B cell (primary cell): ENCODE data around the gene FMNL2. TPM values are rescaled to one million over a fixed set of nuclear protein-coding genes. Genes with fewer than 3 reads are reported as not detected.

Experiments
- ATAC-seq: fragments of 200-7000 bp; cut with Tn5 transposase; one replicate; pipeline ENCODE4 v1.10.0; 2021; ENCODE audit warnings: low read depth, mild to moderate bottlenecking, moderate number of reproducible peaks, moderate library complexity
- CTCF ChIA-PET: fragments of 350-600 bp; sonication (Branson Sonifier 250); formaldehyde crosslinking; loops from one replicate; lab custom pipeline; 2021; ENCODE audit warnings: antibody characterized with exemption, inconsistent platforms; lab: Charles Lee
- POLR2A ChIA-PET: fragments of 350-600 bp; sonication (Branson Sonifier 250); formaldehyde crosslinking; loops from one replicate; lab custom pipeline; 2021; ENCODE audit warnings: antibody characterized with exemption; lab: Charles Lee
- DNase-seq: peaks from one replicate; pipeline ENCODE4 v3.0.0; 2013
- H2AFZ ChIP-seq: 2 replicates; pipeline ENCODE4 v1.6.1; 2012; ENCODE audit warnings: mild to moderate bottlenecking, low read depth, low read length; ENCODE audit not compliant: insufficient read depth, poor library complexity, severe bottlenecking
- H3K27ac ChIP-seq, 2 donors: 1 replicate in 1 of 2; 2 replicates in 1 of 2; pipeline ENCODE4 v1.5.1; 2012 to 2013; ENCODE audit warnings: low read length in 2 of 2, mild to moderate bottlenecking in 2 of 2, moderate library complexity in 1 of 2
- H3K27me3 ChIP-seq, 4 experiments: fragments of 200-600 bp in 1 of 4; sonication (generic) in 1 of 4; replicated peaks in 1 of 4; 1 replicate in 2 of 4; 2 replicates in 2 of 4; pipeline versions ENCODE4 v1.6.1 to v1.7.0; 2013 to 2016; ENCODE audit warnings: low read length in 3 of 4, mild to moderate bottlenecking in 2 of 4, mixed read lengths in 1 of 4, moderate library complexity in 1 of 4; ENCODE audit not compliant: insufficient read depth in 4 of 4, control insufficient read depth in 3 of 4; ENCODE audit errors: control extremely low read depth in 1 of 4
- H3K36me3 ChIP-seq, 2 experiments: replicated peaks in 1 of 2; 1 replicate in 1 of 2; 2 replicates in 1 of 2; pipeline versions ENCODE4 v1.6.1 to v1.7.1; 2013; ENCODE audit warnings: low read length in 1 of 2; ENCODE audit not compliant: insufficient read depth in 2 of 2, control insufficient read depth in 1 of 2; ENCODE audit errors: control extremely low read depth in 1 of 2, extremely low read depth in 1 of 2
- H3K4me1 ChIP-seq, 2 donors: fragments of 200-600 bp in 1 of 2; sonication (generic) in 1 of 2; 1 replicate in 1 of 2; 2 replicates in 1 of 2; pipeline versions ENCODE4 v1.5.1 to v1.6.1; 2013 to 2017; ENCODE audit warnings: low read length in 2 of 2; ENCODE audit not compliant: control insufficient read depth in 2 of 2, insufficient read depth in 2 of 2
- H3K4me2 ChIP-seq: replicated peaks from 2 replicates; pipeline ENCODE3; 2012; ENCODE audit warnings: mild to moderate bottlenecking, low read depth, low read length; ENCODE audit not compliant: poor library complexity, severe bottlenecking
- H3K4me3 ChIP-seq, 5 experiments: fragments of 200-600 bp in 1 of 5; sonication (generic) in 1 of 5; 1 replicate in 3 of 5; 2 replicates in 2 of 5; pipeline versions ENCODE4 v1.5.1 to v1.7.0; 2011 to 2016; ENCODE audit warnings: low read length in 4 of 5, mild to moderate bottlenecking in 4 of 5, low read depth in 2 of 5, control low read depth in 1 of 5, moderate library complexity in 1 of 5; ENCODE audit not compliant: insufficient read depth in 1 of 5; ENCODE audit errors: control extremely low read depth in 1 of 5, extremely low read depth in 1 of 5
- H3K79me2 ChIP-seq: fragments of 200-600 bp; sonication (generic); one replicate; pipeline ENCODE4 v1.6.0; 2016; ENCODE audit warnings: low read length; ENCODE audit not compliant: control insufficient read depth, insufficient read depth
- H3K9ac ChIP-seq: fragments of 200-600 bp; sonication (generic); 2 replicates; pipeline ENCODE4 v1.6.1; 2017; ENCODE audit warnings: mild to moderate bottlenecking, low read length, moderate library complexity
- H3K9me3 ChIP-seq, 3 donors: one replicate each; pipeline versions ENCODE4 v1.6.1 to v1.7.1; 2013; ENCODE audit warnings: low read length in 2 of 3; ENCODE audit not compliant: control insufficient read depth in 2 of 3, insufficient read depth in 1 of 3; ENCODE audit errors: control extremely low read depth in 1 of 3
- H4K20me1 ChIP-seq: 2 replicates; pipeline ENCODE4 v1.6.0; 2012; ENCODE audit warnings: mild to moderate bottlenecking, low read length; ENCODE audit not compliant: insufficient read depth, control insufficient read depth, poor library complexity, severe bottlenecking
- H3K27ac Mint-ChIP-seq: one replicate; pipeline ENCODE4 v1.8.0; 2021; ENCODE audit warnings: mixed read lengths
- H3K27me3 Mint-ChIP-seq: one replicate; pipeline ENCODE4 v1.8.0; 2021; ENCODE audit warnings: mixed read lengths
- H3K4me1 Mint-ChIP-seq: one replicate; pipeline ENCODE4 v1.8.0; 2021; ENCODE audit warnings: mixed read lengths
- H3K4me3 Mint-ChIP-seq: one replicate; pipeline ENCODE4 v1.8.0; 2021; ENCODE audit warnings: mixed read lengths
- H3K9me3 Mint-ChIP-seq: one replicate; pipeline ENCODE4 v1.8.0; 2022; ENCODE audit warnings: mixed read lengths; ENCODE audit not compliant: insufficient read depth
- EZH2 ChIP-seq: IDR thresholded peaks from 2 replicates; pipeline ENCODE4 v1.6.1; 2012; ENCODE audit warnings: borderline replicate concordance, low read depth, mild to moderate bottlenecking, moderate library complexity, low read length; ENCODE audit not compliant: insufficient read depth, poor library complexity, severe bottlenecking
- WGBS: methylation state at CpG from one replicate; pipeline ENCODE4 v1.1.5; 2013; ENCODE audit warnings: missing lambda C conversion rate; ENCODE audit not compliant: insufficient coverage; 5-methylcytosine and 5-hydroxymethylcytosine counted together
- intact Hi-C: fragments of 100-400 bp; cut with micrococcal nuclease; formaldehyde crosslinking; loops from one replicate; pipeline ENCODE4 v1.10.0; 2022
- polyA plus RNA-seq: library from polyadenylated mRNA; depleted of rRNA; stranded (reverse); fragments of >200 nt; gene quantifications from 2 replicates; pipeline ENCODE4 v1.2.3, GENCODE V29; 2012
- total RNA-seq, 2 donors: library from RNA; stranded (reverse); fragments of 120-200 nt in 1 of 2; gene quantifications; 1 replicate in 1 of 2; 2 replicates in 1 of 2; pipeline versions ENCODE4 v1.2.3 to v1.2.4, GENCODE V29; 2013 to 2022
- TF ChIP-seq, protein P1 (sequence below): fragments of 200-600 bp; IDR thresholded peaks from one replicate; pipeline ENCODE4 v1.8.0; 2022; ENCODE audit warnings: antibody characterized with exemption, mild to moderate bottlenecking

Gene FMNL2
- total and polyA plus RNA-seq, 2 donors (not counting 1 experiment from before 2014, with no cell fraction given): 0.73 to 8.8 TPM

- H3K4me2 ChIP-seq: no peak overlapping the region
- H3K36me3 ChIP-seq: no peaks in the 10 kb centered on the region
- no peaks in the 10 kb centered on the region for H3K4me1 ChIP-seq
- no peaks in the 10 kb centered on the region for H3K27me3 ChIP-seq
- TF ChIP-seq, protein P1, sequence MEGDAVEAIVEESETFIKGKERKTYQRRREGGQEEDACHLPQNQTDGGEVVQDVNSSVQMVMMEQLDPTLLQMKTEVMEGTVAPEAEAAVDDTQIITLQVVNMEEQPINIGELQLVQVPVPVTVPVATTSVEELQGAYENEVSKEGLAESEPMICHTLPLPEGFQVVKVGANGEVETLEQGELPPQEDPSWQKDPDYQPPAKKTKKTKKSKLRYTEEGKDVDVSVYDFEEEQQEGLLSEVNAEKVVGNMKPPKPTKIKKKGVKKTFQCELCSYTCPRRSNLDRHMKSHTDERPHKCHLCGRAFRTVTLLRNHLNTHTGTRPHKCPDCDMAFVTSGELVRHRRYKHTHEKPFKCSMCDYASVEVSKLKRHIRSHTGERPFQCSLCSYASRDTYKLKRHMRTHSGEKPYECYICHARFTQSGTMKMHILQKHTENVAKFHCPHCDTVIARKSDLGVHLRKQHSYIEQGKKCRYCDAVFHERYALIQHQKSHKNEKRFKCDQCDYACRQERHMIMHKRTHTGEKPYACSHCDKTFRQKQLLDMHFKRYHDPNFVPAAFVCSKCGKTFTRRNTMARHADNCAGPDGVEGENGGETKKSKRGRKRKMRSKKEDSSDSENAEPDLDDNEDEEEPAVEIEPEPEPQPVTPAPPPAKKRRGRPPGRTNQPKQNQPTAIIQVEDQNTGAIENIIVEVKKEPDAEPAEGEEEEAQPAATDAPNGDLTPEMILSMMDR: no peak
- TF ChIP-seq EZH2: no peak
- no peaks in the 10 kb centered on the region for H3K9me3 ChIP-seq
- no peaks in the 10 kb centered on the region for H3K79me2 ChIP-seq
- DNase-seq: no peak
- H3K4me3 ChIP-seq: no peak overlapping the region
- no peak overlapping the region for H3K9ac ChIP-seq
- H3K4me3 Mint-ChIP-seq: no peak overlapping the region
- no peak for ATAC-seq
- CTCF ChIA-PET: no interaction called here
- H3K27me3 Mint-ChIP-seq: no peaks in the 10 kb centered on the region
- H3K27ac Mint-ChIP-seq: no peak overlapping the region
- POLR2A ChIA-PET: no interaction called here
- H3K27ac ChIP-seq: no peak overlapping the region
- no peaks in the 10 kb centered on the region for H3K9me3 Mint-ChIP-seq
- intact Hi-C loops: no loop called here
- no peaks in the 10 kb centered on the region for H4K20me1 ChIP-seq
- H2AFZ ChIP-seq: no peak overlapping the region
- no peaks in the 10 kb centered on the region for H3K4me1 Mint-ChIP-seq
Observed at GRCh38 chr2:152352616-152353015, 17.6 kb downstream of the FMNL2 start.

DNA sequence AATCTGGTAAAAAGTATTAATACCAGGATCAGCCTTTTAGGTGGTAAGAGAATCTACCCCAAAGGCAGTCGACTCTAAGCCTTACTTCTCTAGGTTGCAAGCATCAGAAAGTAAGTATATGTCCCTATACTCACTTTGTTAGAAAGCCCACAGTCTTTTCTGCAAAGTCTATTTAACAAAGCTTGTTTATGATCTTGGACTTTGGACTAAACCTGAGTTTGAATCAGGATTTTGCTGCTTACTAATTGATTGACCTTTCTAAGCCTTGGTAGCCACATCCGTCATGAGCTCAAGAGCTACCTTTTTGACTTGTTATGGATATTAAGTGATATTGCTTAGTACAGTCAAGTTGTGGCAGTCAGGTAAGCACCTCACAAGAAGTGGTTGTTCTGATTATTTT lies 18.4 kb downstream of the FMNL2 start:
- no peak overlapping the region for H3K4me3 Mint-ChIP-seq
- H2AFZ ChIP-seq: no peak overlapping the region
- H3K27me3 ChIP-seq: no peaks in the 10 kb centered on the region
- no peaks in the 10 kb centered on the region for H3K79me2 ChIP-seq
- 100% methylated on average over 2 of the region's 2 CpGs for WGBS
- TF ChIP-seq, protein P1: no peak
- no peak for TF ChIP-seq EZH2
- H3K4me1 Mint-ChIP-seq: no peaks in the 10 kb centered on the region
- H4K20me1 ChIP-seq: no peaks in the 10 kb centered on the region
- no peak overlapping the region for H3K4me2 ChIP-seq
- no peaks in the 10 kb centered on the region for H3K9me3 ChIP-seq
- no peaks in the 10 kb centered on the region for H3K27me3 Mint-ChIP-seq
- H3K4me3 ChIP-seq: no peak overlapping the region
- H3K4me1 ChIP-seq: no peaks in the 10 kb centered on the region
- no peak overlapping the region for H3K27ac ChIP-seq
- intact Hi-C loops: no loop called here
- H3K27ac Mint-ChIP-seq: no peak overlapping the region
- ATAC-seq (no peak), DNase-seq (no peak)
- ChIA-PET POLR2A (no interaction called here), CTCF (no interaction called here)
- no peaks in the 10 kb centered on the region for H3K36me3 ChIP-seq
- H3K9ac ChIP-seq: no peak overlapping the region
- H3K9me3 Mint-ChIP-seq: no peaks in the 10 kb centered on the region
